ENCODE data around the gene HTATSF1.

HTATSF1 gene

DNA sequence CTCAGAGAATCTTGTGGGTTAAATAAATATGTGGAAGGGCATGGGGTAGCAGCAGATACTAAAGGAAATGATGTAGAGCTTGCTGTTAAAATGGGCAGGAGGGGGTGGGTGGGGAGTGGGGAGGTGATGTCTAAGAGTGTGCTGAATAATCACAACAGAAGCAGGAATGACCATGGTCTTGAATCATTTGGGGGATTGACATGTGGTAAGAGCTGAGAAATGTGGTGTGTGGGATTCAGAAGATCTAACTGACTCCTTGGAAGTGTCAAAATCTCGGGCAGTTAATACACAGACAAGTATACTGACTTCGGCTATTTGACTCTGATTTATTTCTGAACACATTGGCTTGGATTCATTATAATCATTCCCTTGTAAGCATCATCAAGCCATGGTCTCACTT is 41.4 kb downstream of the HTATSF1 start:
- H3F3A ChIP-seq (ENCODE audit: low read depth) = no peaks in the 10 kb centered on the region
- H3K9me2 ChIP-seq (replicated peaks; ENCODE audit: low read depth, low read length) = no peaks in the 10 kb centered on the region

DNA sequence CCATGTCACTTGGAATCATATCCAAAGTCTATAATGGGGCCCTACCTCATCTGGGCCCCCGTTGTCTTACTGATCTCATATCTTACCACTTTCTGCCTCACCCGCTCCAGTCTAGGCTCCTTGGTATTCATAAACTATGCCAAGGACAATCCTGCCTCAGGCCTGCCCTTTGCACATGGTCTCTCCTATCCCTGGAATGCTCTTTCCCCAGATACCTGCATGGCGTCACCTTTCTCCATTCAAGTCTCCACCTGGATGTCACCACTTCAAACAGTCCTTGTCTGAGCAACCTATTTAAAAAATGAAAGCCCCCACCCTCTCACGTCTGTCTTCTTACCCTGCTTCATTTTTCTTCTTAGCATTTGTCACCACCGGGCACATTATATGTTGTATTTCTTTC is 42.8 kb downstream of the HTATSF1 start:
- H3K9me3 ChIP-seq (ENCODE audit: insufficient read depth, low read depth, low read length) = no peaks in the 10 kb centered on the region
- no peak for TF ChIP-seq EZH2phosphoT487 (IDR thresholded peaks at IDR 0.05; ENCODE audit: borderline replicate concordance)
- TF ChIP-seq, protein P1, sequence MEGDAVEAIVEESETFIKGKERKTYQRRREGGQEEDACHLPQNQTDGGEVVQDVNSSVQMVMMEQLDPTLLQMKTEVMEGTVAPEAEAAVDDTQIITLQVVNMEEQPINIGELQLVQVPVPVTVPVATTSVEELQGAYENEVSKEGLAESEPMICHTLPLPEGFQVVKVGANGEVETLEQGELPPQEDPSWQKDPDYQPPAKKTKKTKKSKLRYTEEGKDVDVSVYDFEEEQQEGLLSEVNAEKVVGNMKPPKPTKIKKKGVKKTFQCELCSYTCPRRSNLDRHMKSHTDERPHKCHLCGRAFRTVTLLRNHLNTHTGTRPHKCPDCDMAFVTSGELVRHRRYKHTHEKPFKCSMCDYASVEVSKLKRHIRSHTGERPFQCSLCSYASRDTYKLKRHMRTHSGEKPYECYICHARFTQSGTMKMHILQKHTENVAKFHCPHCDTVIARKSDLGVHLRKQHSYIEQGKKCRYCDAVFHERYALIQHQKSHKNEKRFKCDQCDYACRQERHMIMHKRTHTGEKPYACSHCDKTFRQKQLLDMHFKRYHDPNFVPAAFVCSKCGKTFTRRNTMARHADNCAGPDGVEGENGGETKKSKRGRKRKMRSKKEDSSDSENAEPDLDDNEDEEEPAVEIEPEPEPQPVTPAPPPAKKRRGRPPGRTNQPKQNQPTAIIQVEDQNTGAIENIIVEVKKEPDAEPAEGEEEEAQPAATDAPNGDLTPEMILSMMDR (conservative IDR thresholded peaks at IDR 0.05; ENCODE audit: low read length) = no peak
- H2AFZ ChIP-seq (ENCODE audit: low read length) = no peak overlapping the region
- no peaks in the 10 kb centered on the region for H3K27me3 ChIP-seq (ENCODE audit: insufficient read depth, low read length, poor library complexity, severe bottlenecking)
- H3K9ac ChIP-seq (ENCODE audit: low read depth, low read length, poor library complexity, severe bottlenecking) = no peak overlapping the region
- H3K4me2 ChIP-seq (ENCODE audit: low read depth, low read length, poor library complexity, severe bottlenecking) = no peak overlapping the region
- H3K4me3 ChIP-seq (ENCODE audit: low read length, poor library complexity, severe bottlenecking) = no peak overlapping the region
- no peaks in the 10 kb centered on the region for H3K9me2 ChIP-seq (replicated peaks; ENCODE audit: low read depth, low read length)
- H3F3A ChIP-seq (ENCODE audit: low read depth) = no peaks in the 10 kb centered on the region
- no peaks in the 10 kb centered on the region for H3K79me2 ChIP-seq (ENCODE audit: insufficient read depth, low read length)
- no peaks in the 10 kb centered on the region for H3K4me1 ChIP-seq (ENCODE audit: insufficient read depth, low read length, poor library complexity, severe bottlenecking)
- no peaks in the 10 kb centered on the region for H4K20me1 ChIP-seq (ENCODE audit: insufficient read depth, low read length, poor library complexity, severe bottlenecking)
- no peaks in the 10 kb centered on the region for H3K36me3 ChIP-seq (ENCODE audit: insufficient read depth, low read length)

More for the DNA sequence above, 41.4 kb downstream of the HTATSF1 start:
- Histone ChIP-seq H3K4me1 (ENCODE audit: insufficient read depth, low read length, poor library complexity, severe bottlenecking) (no peaks in the 10 kb centered on the region), H4K20me1 (ENCODE audit: insufficient read depth, low read length, poor library complexity, severe bottlenecking) (no peaks in the 10 kb centered on the region), H3K27me3 (ENCODE audit: insufficient read depth, low read length, poor library complexity, severe bottlenecking) (no peaks in the 10 kb centered on the region), H3K9me3 (ENCODE audit: insufficient read depth, low read depth, low read length) (no peaks in the 10 kb centered on the region), H3K4me3 (ENCODE audit: low read length, poor library complexity, severe bottlenecking) (no peak overlapping the region), H3K9ac (ENCODE audit: low read depth, low read length, poor library complexity, severe bottlenecking) (no peak overlapping the region), H2AFZ (ENCODE audit: low read length) (no peak overlapping the region), H3K4me2 (ENCODE audit: low read depth, low read length, poor library complexity, severe bottlenecking) (no peak overlapping the region), H3K79me2 (ENCODE audit: insufficient read depth, low read length) (no peaks in the 10 kb centered on the region), H3K36me3 (ENCODE audit: insufficient read depth, low read length) (no peaks in the 10 kb centered on the region)
- no peak for TF ChIP-seq EZH2phosphoT487 (IDR thresholded peaks at IDR 0.05; ENCODE audit: borderline replicate concordance)
- TF ChIP-seq, protein P1 (conservative IDR thresholded peaks at IDR 0.05; ENCODE audit: low read length) = no peak

DNA sequence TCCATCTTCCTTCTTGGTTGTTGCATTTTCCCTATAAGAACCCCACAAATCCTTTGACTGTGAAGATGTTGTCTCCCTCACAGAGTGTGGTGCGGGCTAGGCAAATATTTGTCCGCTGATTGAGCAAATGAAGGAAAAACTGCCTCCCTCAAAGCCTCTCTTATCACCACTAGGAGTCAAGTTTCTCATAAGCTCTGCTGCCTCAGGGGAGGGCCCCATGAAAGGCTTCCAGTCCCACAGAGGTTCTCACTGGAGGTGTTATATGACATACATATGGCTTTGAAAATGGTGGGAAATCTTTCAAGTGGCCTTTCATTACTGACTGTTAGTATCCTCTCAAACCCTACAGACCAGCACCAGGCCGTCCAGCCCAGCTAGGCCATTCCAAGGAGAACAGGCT is 43.9 kb downstream of the HTATSF1 start:
- no peaks in the 10 kb centered on the region for H3K9me3 ChIP-seq (ENCODE audit: insufficient read depth, low read depth, low read length)
- H3K9ac ChIP-seq (ENCODE audit: low read depth, low read length, poor library complexity, severe bottlenecking) = no peak overlapping the region
- no peaks in the 10 kb centered on the region for H3K27me3 ChIP-seq (ENCODE audit: insufficient read depth, low read length, poor library complexity, severe bottlenecking)

More for the DNA sequence above, 43.9 kb downstream of the HTATSF1 start:
- Histone ChIP-seq H3F3A (ENCODE audit: low read depth) (no peaks in the 10 kb centered on the region), H3K79me2 (ENCODE audit: insufficient read depth, low read length) (no peaks in the 10 kb centered on the region), H2AFZ (ENCODE audit: low read length) (no peak overlapping the region), H3K4me1 (ENCODE audit: insufficient read depth, low read length, poor library complexity, severe bottlenecking) (no peaks in the 10 kb centered on the region), H3K4me3 (ENCODE audit: low read length, poor library complexity, severe bottlenecking) (no peak overlapping the region), H3K4me2 (ENCODE audit: low read depth, low read length, poor library complexity, severe bottlenecking) (no peak overlapping the region), H4K20me1 (ENCODE audit: insufficient read depth, low read length, poor library complexity, severe bottlenecking) (no peaks in the 10 kb centered on the region), H3K36me3 (ENCODE audit: insufficient read depth, low read length) (no peaks in the 10 kb centered on the region), H3K9me2 (replicated peaks; ENCODE audit: low read depth, low read length) (no peaks in the 10 kb centered on the region)
- TF ChIP-seq, protein P1 (conservative IDR thresholded peaks at IDR 0.05; ENCODE audit: low read length) = no peak
- TF ChIP-seq EZH2phosphoT487 (IDR thresholded peaks at IDR 0.05; ENCODE audit: borderline replicate concordance) = no peak
